B cell (primary cell): ENCODE results near the gene ELMO1. TPM values are rescaled to one million over a fixed set of nuclear protein-coding genes. Genes with fewer than 3 reads are reported as not detected.

Experiments
- ATAC-seq: fragments of 200-7000 bp; cut with Tn5 transposase; one replicate; pipeline ENCODE4 v1.10.0; 2021; ENCODE audit warnings: low read depth, mild to moderate bottlenecking, moderate number of reproducible peaks, moderate library complexity
- CTCF ChIA-PET: fragments of 350-600 bp; sonication (Branson Sonifier 250); formaldehyde crosslinking; loops from one replicate; lab custom pipeline; 2021; ENCODE audit warnings: antibody characterized with exemption, inconsistent platforms; lab: Charles Lee
- POLR2A ChIA-PET: fragments of 350-600 bp; sonication (Branson Sonifier 250); formaldehyde crosslinking; loops from one replicate; lab custom pipeline; 2021; ENCODE audit warnings: antibody characterized with exemption; lab: Charles Lee
- DNase-seq: peaks from one replicate; pipeline ENCODE4 v3.0.0; 2013
- H2AFZ ChIP-seq: 2 replicates; pipeline ENCODE4 v1.6.1; 2012; ENCODE audit warnings: mild to moderate bottlenecking, low read depth, low read length; ENCODE audit not compliant: insufficient read depth, poor library complexity, severe bottlenecking
- H3K27ac ChIP-seq, 2 donors: 1 replicate in 1 of 2; 2 replicates in 1 of 2; pipeline ENCODE4 v1.5.1; 2012 to 2013; ENCODE audit warnings: low read length in 2 of 2, mild to moderate bottlenecking in 2 of 2, moderate library complexity in 1 of 2
- H3K27me3 ChIP-seq, 4 experiments: fragments of 200-600 bp in 1 of 4; sonication (generic) in 1 of 4; replicated peaks in 1 of 4; 1 replicate in 2 of 4; 2 replicates in 2 of 4; pipeline versions ENCODE4 v1.6.1 to v1.7.0; 2013 to 2016; ENCODE audit warnings: low read length in 3 of 4, mild to moderate bottlenecking in 2 of 4, mixed read lengths in 1 of 4, moderate library complexity in 1 of 4; ENCODE audit not compliant: insufficient read depth in 4 of 4, control insufficient read depth in 3 of 4; ENCODE audit errors: control extremely low read depth in 1 of 4
- H3K36me3 ChIP-seq, 2 experiments: replicated peaks in 1 of 2; 1 replicate in 1 of 2; 2 replicates in 1 of 2; pipeline versions ENCODE4 v1.6.1 to v1.7.1; 2013; ENCODE audit warnings: low read length in 1 of 2; ENCODE audit not compliant: insufficient read depth in 2 of 2, control insufficient read depth in 1 of 2; ENCODE audit errors: control extremely low read depth in 1 of 2, extremely low read depth in 1 of 2
- H3K4me1 ChIP-seq, 2 donors: fragments of 200-600 bp in 1 of 2; sonication (generic) in 1 of 2; 1 replicate in 1 of 2; 2 replicates in 1 of 2; pipeline versions ENCODE4 v1.5.1 to v1.6.1; 2013 to 2017; ENCODE audit warnings: low read length in 2 of 2; ENCODE audit not compliant: control insufficient read depth in 2 of 2, insufficient read depth in 2 of 2
- H3K4me2 ChIP-seq: replicated peaks from 2 replicates; pipeline ENCODE3; 2012; ENCODE audit warnings: mild to moderate bottlenecking, low read depth, low read length; ENCODE audit not compliant: poor library complexity, severe bottlenecking
- H3K4me3 ChIP-seq, 5 experiments: fragments of 200-600 bp in 1 of 5; sonication (generic) in 1 of 5; 1 replicate in 3 of 5; 2 replicates in 2 of 5; pipeline versions ENCODE4 v1.5.1 to v1.7.0; 2011 to 2016; ENCODE audit warnings: low read length in 4 of 5, mild to moderate bottlenecking in 4 of 5, low read depth in 2 of 5, control low read depth in 1 of 5, moderate library complexity in 1 of 5; ENCODE audit not compliant: insufficient read depth in 1 of 5; ENCODE audit errors: control extremely low read depth in 1 of 5, extremely low read depth in 1 of 5
- H3K79me2 ChIP-seq: fragments of 200-600 bp; sonication (generic); one replicate; pipeline ENCODE4 v1.6.0; 2016; ENCODE audit warnings: low read length; ENCODE audit not compliant: control insufficient read depth, insufficient read depth
- H3K9ac ChIP-seq: fragments of 200-600 bp; sonication (generic); 2 replicates; pipeline ENCODE4 v1.6.1; 2017; ENCODE audit warnings: mild to moderate bottlenecking, low read length, moderate library complexity
- H3K9me3 ChIP-seq, 3 donors: one replicate each; pipeline versions ENCODE4 v1.6.1 to v1.7.1; 2013; ENCODE audit warnings: low read length in 2 of 3; ENCODE audit not compliant: control insufficient read depth in 2 of 3, insufficient read depth in 1 of 3; ENCODE audit errors: control extremely low read depth in 1 of 3
- H4K20me1 ChIP-seq: 2 replicates; pipeline ENCODE4 v1.6.0; 2012; ENCODE audit warnings: mild to moderate bottlenecking, low read length; ENCODE audit not compliant: insufficient read depth, control insufficient read depth, poor library complexity, severe bottlenecking
- H3K27ac Mint-ChIP-seq: one replicate; pipeline ENCODE4 v1.8.0; 2021; ENCODE audit warnings: mixed read lengths
- H3K27me3 Mint-ChIP-seq: one replicate; pipeline ENCODE4 v1.8.0; 2021; ENCODE audit warnings: mixed read lengths
- H3K4me1 Mint-ChIP-seq: one replicate; pipeline ENCODE4 v1.8.0; 2021; ENCODE audit warnings: mixed read lengths
- H3K4me3 Mint-ChIP-seq: one replicate; pipeline ENCODE4 v1.8.0; 2021; ENCODE audit warnings: mixed read lengths
- H3K9me3 Mint-ChIP-seq: one replicate; pipeline ENCODE4 v1.8.0; 2022; ENCODE audit warnings: mixed read lengths; ENCODE audit not compliant: insufficient read depth
- EZH2 ChIP-seq: IDR thresholded peaks from 2 replicates; pipeline ENCODE4 v1.6.1; 2012; ENCODE audit warnings: borderline replicate concordance, low read depth, mild to moderate bottlenecking, moderate library complexity, low read length; ENCODE audit not compliant: insufficient read depth, poor library complexity, severe bottlenecking
- WGBS: methylation state at CpG from one replicate; pipeline ENCODE4 v1.1.5; 2013; ENCODE audit warnings: missing lambda C conversion rate; ENCODE audit not compliant: insufficient coverage; 5-methylcytosine and 5-hydroxymethylcytosine counted together
- intact Hi-C: fragments of 100-400 bp; cut with micrococcal nuclease; formaldehyde crosslinking; loops from one replicate; pipeline ENCODE4 v1.10.0; 2022
- polyA plus RNA-seq: library from polyadenylated mRNA; depleted of rRNA; stranded (reverse); fragments of >200 nt; gene quantifications from 2 replicates; pipeline ENCODE4 v1.2.3, GENCODE V29; 2012
- total RNA-seq, 2 donors: library from RNA; stranded (reverse); fragments of 120-200 nt in 1 of 2; gene quantifications; 1 replicate in 1 of 2; 2 replicates in 1 of 2; pipeline versions ENCODE4 v1.2.3 to v1.2.4, GENCODE V29; 2013 to 2022
- TF ChIP-seq, protein P1 (sequence below): fragments of 200-600 bp; IDR thresholded peaks from one replicate; pipeline ENCODE4 v1.8.0; 2022; ENCODE audit warnings: antibody characterized with exemption, mild to moderate bottlenecking

ELMO1 gene
- total and polyA plus RNA-seq, 2 donors (not counting 1 experiment from before 2014, with no cell fraction given): 44.7 to 177 TPM

DNA sequence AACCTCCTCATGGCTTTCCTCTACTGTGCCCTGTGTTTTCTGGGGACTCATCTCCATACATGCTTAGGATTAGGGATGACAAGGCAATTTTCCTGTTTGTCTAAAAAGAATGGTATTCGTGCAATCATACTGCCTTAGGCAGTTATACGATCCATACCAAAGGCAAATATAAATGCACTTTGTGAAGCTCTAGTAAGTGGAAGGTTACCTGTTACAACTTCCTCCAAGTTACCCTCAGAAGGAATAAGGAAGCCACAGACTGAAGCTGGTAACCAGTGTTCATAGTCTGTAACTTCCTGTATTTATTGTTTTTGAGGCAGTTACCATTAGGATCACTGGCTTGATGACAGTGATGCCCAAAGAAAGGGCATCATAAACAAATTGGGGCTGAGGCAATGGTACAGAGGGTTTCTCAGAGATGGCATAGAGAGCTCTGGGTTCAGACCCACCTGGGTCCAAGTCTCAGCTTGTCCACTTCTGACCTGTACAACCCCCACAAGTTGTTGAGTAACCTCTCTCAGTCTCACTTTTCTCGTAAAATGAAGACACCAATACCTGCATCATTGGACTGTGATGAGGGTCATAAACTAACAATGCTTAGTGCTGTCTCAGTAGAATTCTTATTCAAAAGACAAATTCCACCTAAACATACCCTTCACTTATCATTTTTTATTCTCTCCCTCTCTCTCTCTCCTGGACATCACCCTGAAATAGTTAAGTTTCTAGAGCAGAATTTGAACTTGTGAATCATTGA is 138.2 kb downstream of the ELMO1 start:
- Histone ChIP-seq H4K20me1 (peaks cover 15% of the 10 kb centered on the region), H3K79me2 (peaks cover 89% of the 10 kb centered on the region), H3K27me3 (no peaks in the 10 kb centered on the region), H3K36me3 (peaks cover 10 to 41% of the 10 kb centered on the region in 2 experiments), H3K4me1 (peaks cover 40 to 42% of the 10 kb centered on the region in 2 donors), H3K4me3 (peak overlapping the region in 1 of 5 experiments; percentile 28), H3K9me3 (peaks cover 0 to 4% (median 0%) of the 10 kb centered on the region in 3 donors), H3K4me2 (peak overlapping the region; percentile 47), H3K9ac (peak overlapping the region; percentile 1), H2AFZ (no peak overlapping the region), H3K27ac (peak overlapping the region; percentile 2 to 58)
- no peak for TF ChIP-seq EZH2
- TF ChIP-seq, protein P1, sequence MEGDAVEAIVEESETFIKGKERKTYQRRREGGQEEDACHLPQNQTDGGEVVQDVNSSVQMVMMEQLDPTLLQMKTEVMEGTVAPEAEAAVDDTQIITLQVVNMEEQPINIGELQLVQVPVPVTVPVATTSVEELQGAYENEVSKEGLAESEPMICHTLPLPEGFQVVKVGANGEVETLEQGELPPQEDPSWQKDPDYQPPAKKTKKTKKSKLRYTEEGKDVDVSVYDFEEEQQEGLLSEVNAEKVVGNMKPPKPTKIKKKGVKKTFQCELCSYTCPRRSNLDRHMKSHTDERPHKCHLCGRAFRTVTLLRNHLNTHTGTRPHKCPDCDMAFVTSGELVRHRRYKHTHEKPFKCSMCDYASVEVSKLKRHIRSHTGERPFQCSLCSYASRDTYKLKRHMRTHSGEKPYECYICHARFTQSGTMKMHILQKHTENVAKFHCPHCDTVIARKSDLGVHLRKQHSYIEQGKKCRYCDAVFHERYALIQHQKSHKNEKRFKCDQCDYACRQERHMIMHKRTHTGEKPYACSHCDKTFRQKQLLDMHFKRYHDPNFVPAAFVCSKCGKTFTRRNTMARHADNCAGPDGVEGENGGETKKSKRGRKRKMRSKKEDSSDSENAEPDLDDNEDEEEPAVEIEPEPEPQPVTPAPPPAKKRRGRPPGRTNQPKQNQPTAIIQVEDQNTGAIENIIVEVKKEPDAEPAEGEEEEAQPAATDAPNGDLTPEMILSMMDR: no peak
- peak; percentile 70 for DNase-seq
- Mint-ChIP-seq H3K4me3 (peak overlapping the region; percentile 67), H3K4me1 (peaks cover 62% of the 10 kb centered on the region), H3K27ac (peak overlapping the region; percentile 88), H3K9me3 (no peaks in the 10 kb centered on the region), H3K27me3 (no peaks in the 10 kb centered on the region)
- ChIA-PET POLR2A (interaction anchor here (0.5 kb wide), 1 partner anchor 138 kb away, joined by 4 read pairs; the partner anchor contains the start of gene ELMO1), CTCF (interaction anchor here (0.9 to 3.4 kb wide), 7 partner anchors 11 to 76 kb away, joined by 3 to 17 read pairs (median 4); no protein-coding TSS in a partner anchor)
- intact Hi-C loops: loop anchor here (1.0 to 2.0 kb wide), 3 partner anchors 20 to 43 kb away; no protein-coding TSS in a partner anchor
- ATAC-seq: peak; percentile 77
- 40% methylated on average over 1 of the region's 3 CpGs for WGBS

DNA sequence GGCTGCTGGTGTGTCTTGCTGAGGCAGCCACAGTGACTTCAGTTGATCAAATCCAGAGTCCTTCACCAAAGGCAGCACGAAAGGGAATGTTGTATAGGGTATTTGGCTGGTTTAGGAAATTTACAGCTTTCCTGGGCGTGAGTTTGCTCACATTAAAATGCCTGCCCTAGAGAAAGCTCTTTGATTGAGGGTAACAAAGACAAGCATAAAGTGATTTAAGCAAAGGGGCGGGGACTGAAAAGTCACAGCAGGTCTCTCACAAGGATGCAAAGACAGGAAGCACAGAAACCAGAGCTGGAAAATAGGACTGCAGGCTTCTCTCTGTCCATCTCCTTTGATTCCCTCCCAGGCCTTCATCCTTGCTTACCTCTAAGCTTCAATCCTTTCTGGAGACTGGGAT is 139.2 kb downstream of the ELMO1 start:
- peaks cover 15% of the 10 kb centered on the region for H4K20me1 ChIP-seq
- H3K27ac Mint-ChIP-seq: no peak overlapping the region
- H3K27ac ChIP-seq: no peak overlapping the region

More for the DNA sequence above, 139.2 kb downstream of the ELMO1 start:
- Histone ChIP-seq H3K79me2 (peaks cover 85% of the 10 kb centered on the region), H2AFZ (no peak overlapping the region), H3K27me3 (no peaks in the 10 kb centered on the region), H3K36me3 (peaks cover 10 to 37% of the 10 kb centered on the region in 2 experiments), H3K4me1 (peaks cover 33 to 35% of the 10 kb centered on the region in 2 donors), H3K4me2 (peak overlapping the region; percentile 47), H3K4me3 (no peak overlapping the region), H3K9me3 (peaks cover 0 to 4% (median 0%) of the 10 kb centered on the region in 3 donors), H3K9ac (no peak overlapping the region)
- ChIA-PET CTCF (interaction anchor here (0.7 to 3.4 kb wide), 7 partner anchors 12 to 44 kb away, joined by 3 to 17 read pairs (median 4); no protein-coding TSS in a partner anchor), POLR2A (no interaction called here)
- peaks cover 53% of the 10 kb centered on the region for H3K4me1 Mint-ChIP-seq
- H3K27me3 Mint-ChIP-seq: no peaks in the 10 kb centered on the region
- DNase-seq: no peak
- intact Hi-C loops: no loop called here
- TF ChIP-seq, protein P1: no peak
- no peak for TF ChIP-seq EZH2
- no peaks in the 10 kb centered on the region for H3K9me3 Mint-ChIP-seq
- ATAC-seq: no peak
- no peak overlapping the region for H3K4me3 Mint-ChIP-seq
- 93% methylated on average over 3 of the region's 3 CpGs for WGBS
